Spleen (tissue), 7 donors: Measurements from ENCODE around the gene RAB14.

Experiments used
- CTCF ChIP-seq, 11 experiments: fragments of 200-600 bp in 7 of 11; fragments of 450-650 bp in 4 of 11; sonication (generic) in 4 of 11; IDR thresholded peaks in 8 of 11; conservative IDR thresholded peaks in 3 of 11; 1 replicate in 7 of 11; 2 replicates in 4 of 11; pipeline versions ENCODE4 v1.4.0 to v1.8.0; 2016 to 2021; ENCODE audit warnings: antibody characterized with exemption in 11 of 11, inconsistent platforms in 4 of 11, mild to moderate bottlenecking in 1 of 11
- POLR2A ChIP-seq, 3 donors: fragments of 450-650 bp; IDR thresholded peaks; one replicate each; pipeline ENCODE4 v1.5.1; 2017; ENCODE audit warnings: antibody characterized with exemption in 3 of 3, mild to moderate bottlenecking in 1 of 3
- POLR2AphosphoS5 ChIP-seq, 3 donors: sonication (generic); formaldehyde crosslinking; IDR thresholded peaks; one replicate each; pipeline ENCODE4 v1.5.1; 2017; ENCODE audit warnings: antibody characterized with exemption in 3 of 3
- donor health status: DM: no; HTN: no; CAD: no; lungs with moderate emphysema.
- donor health status: DM: no; HTN: no; CAD: no.
- donor health status: DM: no; HTN: no; CAD: no.

DNA sequence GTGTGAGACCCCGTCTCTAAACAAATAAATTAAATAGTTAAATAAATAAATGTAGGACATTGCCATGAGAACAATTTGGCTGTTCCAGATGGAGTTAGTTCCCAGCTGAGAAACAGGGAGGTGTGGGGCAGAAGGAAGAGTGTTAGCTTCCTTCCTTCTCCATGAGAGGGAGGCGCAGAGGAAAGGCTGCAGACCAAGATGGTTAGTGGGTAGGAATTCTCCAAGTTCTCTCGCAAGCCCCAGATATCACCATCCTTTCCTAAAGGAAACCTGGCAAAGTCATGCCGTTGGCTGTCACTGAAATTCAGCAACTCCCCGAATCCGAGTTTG, 33.1 kb upstream of the RAB14 start:
- no peak for TF ChIP-seq CTCF (IDR thresholded peaks at IDR 0.05 in 8 of 11, conservative IDR thresholded peaks at IDR 0.05 in 3 of 11)
- TF ChIP-seq POLR2A (IDR thresholded peaks at IDR 0.05), result no peak
- no peak for TF ChIP-seq POLR2AphosphoS5 (IDR thresholded peaks at IDR 0.05)
